Prostate gland (tissue), 2 donors: Measurements from ENCODE around the gene RAN. TPM values are rescaled to one million over a fixed set of nuclear protein-coding genes. Genes with fewer than 3 reads are reported as not detected.
A peak's percentile ranks its signal among the peaks of the same experiment; 100 is the strongest.

Experiments used
- DNase-seq: peaks from one replicate; pipeline ENCODE4 v3.0.0-alpha.2; 2019; ENCODE audit warnings: low spot score
- H3K27ac ChIP-seq, 2 donors: fragments of 200-600 bp; sonication (generic); 2 replicates each; pipeline ENCODE4 v1.5.1; 2017 to 2019
- H3K27me3 ChIP-seq: fragments of 200-600 bp; sonication (generic); replicated peaks from 2 replicates; pipeline ENCODE4 v1.5.1; 2019; ENCODE audit not compliant: insufficient read depth
- H3K36me3 ChIP-seq, 2 donors: fragments of 200-600 bp; sonication (generic); 1 replicate in 1 of 2; 2 replicates in 1 of 2; pipeline versions ENCODE4 v1.5.1 to v1.8.1; 2017 to 2019
- H3K4me1 ChIP-seq: fragments of 200-600 bp; sonication (generic); replicated peaks from 2 replicates; pipeline ENCODE4 v1.5.1; 2019
- H3K4me3 ChIP-seq, 2 donors: fragments of 200-600 bp; sonication (generic); 2 replicates each; pipeline ENCODE4 v1.5.1; 2017 to 2019
- H3K9me3 ChIP-seq: fragments of 200-600 bp; sonication (generic); 2 replicates; pipeline ENCODE4 v1.5.1; 2017
- CTCF ChIP-seq, 4 experiments: fragments of 200-600 bp in 2 of 4; fragments of 450-650 bp in 2 of 4; sonication (generic) in 2 of 4; IDR thresholded peaks; 1 replicate in 3 of 4; 2 replicates in 1 of 4; pipeline ENCODE4 v1.5.1; 2016 to 2019; ENCODE audit warnings: antibody characterized with exemption in 4 of 4, mild to moderate bottlenecking in 2 of 4, moderate library complexity in 2 of 4
- POLR2A ChIP-seq: fragments of 450-650 bp; IDR thresholded peaks from one replicate; pipeline ENCODE4 v1.6.1; 2016; ENCODE audit warnings: antibody characterized with exemption, mild to moderate bottlenecking
- POLR2AphosphoS5 ChIP-seq: sonication (generic); formaldehyde crosslinking; IDR thresholded peaks from one replicate; pipeline ENCODE4 v1.6.1; 2017; ENCODE audit warnings: antibody characterized with exemption
- whole genome bisulfite sequencing: methylation state at CpG from one replicate; pipeline ENCODE4 v1.1.5; 2018; 5-methylcytosine and 5-hydroxymethylcytosine counted together
- intact Hi-C: fragments of 100-400 bp; cut with DNase I; formaldehyde crosslinking; loops from one replicate; pipeline ENCODE4 v1.14.2; 2022
- total RNA-seq, 2 donors: library from RNA; depleted of rRNA; stranded (reverse); fragments of >200 nt; gene quantifications; one replicate each; pipeline ENCODE4 v1.1.0, GENCODE V29; 2016

RAN gene
- total RNA-seq, 2 donors from 2014 or later = 131 to 220 TPM

DNA sequence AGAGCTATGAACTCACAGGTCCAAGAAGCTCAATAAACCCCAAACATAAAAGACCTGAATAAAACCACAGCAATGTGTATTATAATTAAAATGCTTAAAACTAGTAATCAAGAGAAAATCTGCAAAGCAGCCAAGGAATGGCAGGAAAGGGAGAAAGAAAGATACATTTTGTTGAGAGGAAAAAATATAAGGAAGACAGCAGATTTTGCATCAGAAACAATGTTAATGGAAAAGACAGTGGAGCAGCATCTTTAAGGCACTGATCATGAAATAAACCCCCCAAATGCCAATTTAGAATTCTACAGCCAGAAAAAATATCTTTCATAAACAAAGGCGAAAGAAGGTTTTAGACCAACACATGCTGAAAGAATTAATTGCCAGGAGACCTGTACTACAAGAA is 39.3 kb downstream of the RAN start:
- Histone ChIP-seq H3K27ac (no peak overlapping the region), H3K9me3 (no peaks in the 10 kb centered on the region), H3K4me1 (no peaks in the 10 kb centered on the region), H3K4me3 (no peak overlapping the region), H3K27me3 (no peaks in the 10 kb centered on the region), H3K36me3 (no peaks in the 10 kb centered on the region)
- DNase-seq = no peak
- intact Hi-C loops = no loop called here
- 96% methylated on average over 1 of the region's 1 CpG for WGBS
- TF ChIP-seq POLR2AphosphoS5 (no peak), POLR2A (no peak), CTCF (IDR thresholded peaks at IDR 0.05) (no peak)

DNA sequence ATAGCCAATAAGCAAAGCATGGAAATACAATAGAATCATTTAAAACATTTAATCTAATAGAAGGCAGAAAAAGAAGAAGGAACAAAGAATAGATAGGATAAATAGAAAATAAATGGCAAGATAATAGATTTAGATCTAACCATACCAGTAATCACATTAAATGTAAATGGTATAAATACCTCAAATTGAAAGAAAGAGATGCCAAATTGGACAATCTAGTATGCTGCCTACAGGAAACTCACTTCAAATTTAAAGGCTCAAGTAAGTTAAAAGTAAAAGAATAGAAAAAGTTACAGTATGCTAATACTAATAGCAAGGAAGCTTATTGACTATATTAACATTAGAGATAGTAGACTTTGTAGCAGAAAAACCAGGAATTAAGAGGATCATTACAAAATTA is 40.1 kb downstream of the RAN start:
- no peak for DNase-seq
- no peak for TF ChIP-seq CTCF (IDR thresholded peaks at IDR 0.05)
- H3K27ac ChIP-seq = no peak overlapping the region
- H3K4me3 ChIP-seq = no peak overlapping the region
- intact Hi-C loops = no loop called here
- H3K9me3 ChIP-seq = no peaks in the 10 kb centered on the region
- no peaks in the 10 kb centered on the region for H3K27me3 ChIP-seq
- H3K4me1 ChIP-seq = no peaks in the 10 kb centered on the region
- no peaks in the 10 kb centered on the region for H3K36me3 ChIP-seq

GRCh38 chr12:130916241-130916911 is 44.5 kb downstream of the RAN start:
- no peak for TF ChIP-seq POLR2AphosphoS5
- TF ChIP-seq CTCF (IDR thresholded peaks at IDR 0.05) = peak; percentile 43 to 93 (median 76)
- TF ChIP-seq POLR2A = no peak
- Histone ChIP-seq H3K36me3 (no peaks in the 10 kb centered on the region), H3K4me1 (no peaks in the 10 kb centered on the region), H3K27ac (no peak overlapping the region), H3K27me3 (no peaks in the 10 kb centered on the region), H3K9me3 (no peaks in the 10 kb centered on the region), H3K4me3 (no peak overlapping the region)
- intact Hi-C loops = loop anchor here (2.0 to 5.0 kb wide), 4 partner anchors 36 to 914 kb away; partner anchors contain the start of gene ADGRD1
- no peak for DNase-seq
- WGBS = 6% methylated on average over 36 of the region's 37 CpGs

- Histone ChIP-seq H3K36me3 (no peaks in the 10 kb centered on the region), H3K27ac (no peak overlapping the region), H3K4me1 (no peaks in the 10 kb centered on the region), H3K4me3 (no peak overlapping the region), H3K9me3 (no peaks in the 10 kb centered on the region), H3K27me3 (no peaks in the 10 kb centered on the region)
- no peak for DNase-seq
- TF ChIP-seq POLR2AphosphoS5 = no peak
- TF ChIP-seq POLR2A = no peak
- no peak for TF ChIP-seq CTCF (IDR thresholded peaks at IDR 0.05)
- intact Hi-C loops = loop anchor here (2.0 to 5.0 kb wide), 4 partner anchors 35 to 913 kb away; partner anchors contain the start of gene ADGRD1
- WGBS = 89% methylated on average over 13 of the region's 13 CpGs
Measured at GRCh38 chr12:130917607-130918006, 45.7 kb downstream of the RAN start.

- no peaks in the 10 kb centered on the region for H3K36me3 ChIP-seq
- H3K27me3 ChIP-seq = no peaks in the 10 kb centered on the region
- 52% methylated on average over 1 of the region's 1 CpG for WGBS
- no peak for DNase-seq
- no peaks in the 10 kb centered on the region for H3K9me3 ChIP-seq
- intact Hi-C loops = loop anchor here (5.0 kb wide), 3 partner anchors 33 to 213 kb away; partner anchors contain the start of gene ADGRD1
- H3K4me3 ChIP-seq = no peak overlapping the region
- TF ChIP-seq CTCF (IDR thresholded peaks at IDR 0.05) (no peak), POLR2A (no peak), POLR2AphosphoS5 (no peak)
- H3K4me1 ChIP-seq = no peaks in the 10 kb centered on the region
- no peak overlapping the region for H3K27ac ChIP-seq
Measured at GRCh38 chr12:130919086-130919485, 47.2 kb downstream of the RAN start.
